BE2C (cell line): ENCODE results near the gene KCNG2.

Experiments
- DNase-seq: peaks from one replicate; pipeline ENCODE4 v3.0.0-alpha.2; 2020
- H3K27me3 ChIP-seq: fragments of 250-450 bp; sonication (Bioruptor Pico); 2 replicates; pipeline ENCODE4 v1.5.1; 2020; ENCODE audit warnings: mild to moderate bottlenecking
- H3K36me3 ChIP-seq: fragments of 250-450 bp; sonication (Bioruptor Pico); 2 replicates; pipeline ENCODE4 v1.5.1; 2020; ENCODE audit warnings: mild to moderate bottlenecking
- H3K4me1 ChIP-seq: fragments of 250-450 bp; sonication (Bioruptor Pico); 2 replicates; pipeline ENCODE4 v1.5.1; 2020
- H3K4me3 ChIP-seq: 2 replicates; pipeline ENCODE4 v1.5.1; 2011; ENCODE audit warnings: low read depth, low read length
- H3K9me3 ChIP-seq: fragments of 250-450 bp; sonication (Bioruptor Pico); 2 replicates; pipeline ENCODE4 v1.5.1; 2020
- TF ChIP-seq, protein P1 (sequence below): IDR thresholded peaks from 2 replicates; pipeline ENCODE4 v1.5.1; 2012; ENCODE audit warnings: mild to moderate bottlenecking, low read depth, low read length

The KCNG2 gene

GRCh38 chr18:79932907-79933306 lies 135.2 kb downstream of the KCNG2 start:
- TF ChIP-seq, protein P1, sequence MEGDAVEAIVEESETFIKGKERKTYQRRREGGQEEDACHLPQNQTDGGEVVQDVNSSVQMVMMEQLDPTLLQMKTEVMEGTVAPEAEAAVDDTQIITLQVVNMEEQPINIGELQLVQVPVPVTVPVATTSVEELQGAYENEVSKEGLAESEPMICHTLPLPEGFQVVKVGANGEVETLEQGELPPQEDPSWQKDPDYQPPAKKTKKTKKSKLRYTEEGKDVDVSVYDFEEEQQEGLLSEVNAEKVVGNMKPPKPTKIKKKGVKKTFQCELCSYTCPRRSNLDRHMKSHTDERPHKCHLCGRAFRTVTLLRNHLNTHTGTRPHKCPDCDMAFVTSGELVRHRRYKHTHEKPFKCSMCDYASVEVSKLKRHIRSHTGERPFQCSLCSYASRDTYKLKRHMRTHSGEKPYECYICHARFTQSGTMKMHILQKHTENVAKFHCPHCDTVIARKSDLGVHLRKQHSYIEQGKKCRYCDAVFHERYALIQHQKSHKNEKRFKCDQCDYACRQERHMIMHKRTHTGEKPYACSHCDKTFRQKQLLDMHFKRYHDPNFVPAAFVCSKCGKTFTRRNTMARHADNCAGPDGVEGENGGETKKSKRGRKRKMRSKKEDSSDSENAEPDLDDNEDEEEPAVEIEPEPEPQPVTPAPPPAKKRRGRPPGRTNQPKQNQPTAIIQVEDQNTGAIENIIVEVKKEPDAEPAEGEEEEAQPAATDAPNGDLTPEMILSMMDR = no peak
- no peaks in the 10 kb centered on the region for H3K36me3 ChIP-seq
- no peaks in the 10 kb centered on the region for H3K27me3 ChIP-seq
- no peaks in the 10 kb centered on the region for H3K4me1 ChIP-seq
- no peak overlapping the region for H3K4me3 ChIP-seq
- no peaks in the 10 kb centered on the region for H3K9me3 ChIP-seq
- no peak for DNase-seq

GRCh38 chr18:79933765-79934164 lies 136.0 kb downstream of the KCNG2 start:
- H3K9me3 ChIP-seq = no peaks in the 10 kb centered on the region
- no peaks in the 10 kb centered on the region for H3K4me1 ChIP-seq
- DNase-seq = no peak
- no peaks in the 10 kb centered on the region for H3K27me3 ChIP-seq
- TF ChIP-seq, protein P1 = no peak
- H3K36me3 ChIP-seq = no peaks in the 10 kb centered on the region
- no peak overlapping the region for H3K4me3 ChIP-seq

GRCh38 chr18:79934311-79935097 lies 136.8 kb downstream of the KCNG2 start:
- H3K4me1 ChIP-seq = no peaks in the 10 kb centered on the region
- TF ChIP-seq, protein P1 = no peak
- H3K9me3 ChIP-seq = no peaks in the 10 kb centered on the region
- H3K36me3 ChIP-seq = no peaks in the 10 kb centered on the region
- no peak overlapping the region for H3K4me3 ChIP-seq
- no peaks in the 10 kb centered on the region for H3K27me3 ChIP-seq
- DNase-seq = no peak

DNA sequence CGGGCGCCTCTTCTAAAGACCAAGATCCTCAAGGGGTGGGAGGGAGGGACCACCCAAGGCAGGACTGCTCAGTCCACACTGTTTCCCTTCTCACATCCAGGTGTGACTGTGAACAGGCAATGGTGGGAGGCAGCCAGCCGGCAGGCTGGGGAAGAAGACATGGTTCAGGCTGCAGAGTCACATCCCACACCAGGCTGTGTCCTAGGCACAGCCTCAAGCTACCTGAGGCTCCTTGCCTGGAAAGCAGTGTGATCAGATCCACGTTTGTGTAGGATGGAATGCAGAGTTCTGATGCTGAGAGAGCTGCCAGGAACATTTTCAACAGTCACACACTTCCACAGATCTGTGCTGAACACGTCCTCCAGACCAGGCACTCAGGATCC lies 137.4 kb downstream of the KCNG2 start:
- Histone ChIP-seq H3K9me3 (no peaks in the 10 kb centered on the region), H3K4me3 (no peak overlapping the region), H3K4me1 (no peaks in the 10 kb centered on the region), H3K36me3 (no peaks in the 10 kb centered on the region), H3K27me3 (no peaks in the 10 kb centered on the region)
- TF ChIP-seq, protein P1 = no peak
- DNase-seq = no peak

GRCh38 chr18:79935499-79935898 lies 137.8 kb downstream of the KCNG2 start:
- Histone ChIP-seq H3K9me3 (no peaks in the 10 kb centered on the region), H3K27me3 (no peaks in the 10 kb centered on the region), H3K36me3 (no peaks in the 10 kb centered on the region), H3K4me3 (no peak overlapping the region), H3K4me1 (no peaks in the 10 kb centered on the region)
- TF ChIP-seq, protein P1 = no peak
- DNase-seq = no peak

DNA sequence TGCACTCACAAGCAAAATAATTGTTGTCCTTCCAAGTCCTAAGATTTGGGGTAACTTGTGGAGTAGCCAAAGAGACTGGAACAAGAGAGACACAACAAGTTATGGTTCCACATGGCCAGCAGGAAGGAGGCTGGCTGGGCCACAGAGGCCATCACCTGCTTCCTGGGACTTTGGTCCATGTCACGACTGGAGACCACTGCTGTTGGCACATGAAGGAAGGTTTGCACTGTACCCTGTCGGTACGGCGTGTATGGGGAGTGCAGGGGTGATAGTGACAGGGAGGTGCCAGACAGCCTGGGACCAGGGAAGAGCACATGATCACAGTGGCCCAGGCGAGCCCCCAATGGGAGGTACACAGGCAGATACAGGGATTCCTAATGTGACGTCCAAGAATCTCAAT lies 138.2 kb downstream of the KCNG2 start:
- DNase-seq = no peak
- H3K27me3 ChIP-seq = no peaks in the 10 kb centered on the region
- no peak overlapping the region for H3K4me3 ChIP-seq
- H3K36me3 ChIP-seq = no peaks in the 10 kb centered on the region
- TF ChIP-seq, protein P1 = no peak
- no peaks in the 10 kb centered on the region for H3K4me1 ChIP-seq
- no peaks in the 10 kb centered on the region for H3K9me3 ChIP-seq
